ENCODE results near the gene ABCG1.

- TF ChIP-seq CTCF (IDR thresholded peaks at IDR 0.05; ENCODE audit: insufficient read depth, low read depth, low read length) (no peak), EZH2 (IDR thresholded peaks at IDR 0.05; ENCODE audit: insufficient read depth, low read length) (no peak)
These were observed 6.1 kb downstream of the ABCG1 start for GRCh38 chr21:42225042-42225441.

Measured in astrocyte (in vitro differentiated cells and primary cell).